ENCODE data around the gene ADIPOR2.

DNA sequence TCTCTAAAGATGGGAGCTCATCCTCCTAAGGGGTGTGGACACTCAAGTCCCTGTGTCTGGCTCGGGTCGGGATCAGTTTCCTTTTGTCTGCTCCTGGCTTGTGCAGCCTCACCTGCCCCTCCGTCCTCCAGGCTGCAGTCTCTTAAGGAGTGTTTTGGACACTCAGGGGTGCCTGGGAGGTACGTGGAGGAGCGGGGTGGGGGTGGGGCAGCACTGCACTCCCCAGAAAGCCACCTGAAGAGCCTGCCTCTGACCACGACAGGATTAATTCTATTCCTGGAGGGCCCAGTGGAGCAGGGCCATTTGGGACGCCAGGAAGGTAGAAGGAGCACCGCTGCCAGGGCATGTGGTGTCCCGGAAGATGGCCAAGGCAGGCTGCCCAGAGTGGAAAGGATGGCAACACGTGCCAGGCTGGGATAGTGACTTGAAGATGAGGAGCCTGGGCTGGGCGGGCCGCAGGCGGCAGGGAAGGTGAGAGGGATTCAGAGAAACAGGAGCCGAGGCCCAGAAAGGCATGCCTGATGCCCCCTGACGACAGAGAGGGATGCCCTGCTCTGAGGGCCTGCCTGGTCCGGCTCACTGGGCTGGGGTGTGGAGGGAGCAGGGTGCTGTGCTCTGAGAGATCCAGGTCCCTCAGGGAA, 114.7 kb downstream of the ADIPOR2 start:
- TF ChIP-seq YY1 (IDR thresholded peaks at IDR 0.05; ENCODE audit: low read depth): no peak
- no peak for TF ChIP-seq FOXM1 (IDR thresholded peaks at IDR 0.05; ENCODE audit: borderline replicate concordance, low read depth)
- no peak for TF ChIP-seq EP300 (IDR thresholded peaks at IDR 0.05; ENCODE audit: borderline replicate concordance)
- no peak for TF ChIP-seq EGR1 (IDR thresholded peaks at IDR 0.05)
- TF ChIP-seq CREB1 (IDR thresholded peaks at IDR 0.05; ENCODE audit: low read depth): no peak
- TF ChIP-seq NFIC (IDR thresholded peaks at IDR 0.05): no peak
- TF ChIP-seq, protein P1, sequence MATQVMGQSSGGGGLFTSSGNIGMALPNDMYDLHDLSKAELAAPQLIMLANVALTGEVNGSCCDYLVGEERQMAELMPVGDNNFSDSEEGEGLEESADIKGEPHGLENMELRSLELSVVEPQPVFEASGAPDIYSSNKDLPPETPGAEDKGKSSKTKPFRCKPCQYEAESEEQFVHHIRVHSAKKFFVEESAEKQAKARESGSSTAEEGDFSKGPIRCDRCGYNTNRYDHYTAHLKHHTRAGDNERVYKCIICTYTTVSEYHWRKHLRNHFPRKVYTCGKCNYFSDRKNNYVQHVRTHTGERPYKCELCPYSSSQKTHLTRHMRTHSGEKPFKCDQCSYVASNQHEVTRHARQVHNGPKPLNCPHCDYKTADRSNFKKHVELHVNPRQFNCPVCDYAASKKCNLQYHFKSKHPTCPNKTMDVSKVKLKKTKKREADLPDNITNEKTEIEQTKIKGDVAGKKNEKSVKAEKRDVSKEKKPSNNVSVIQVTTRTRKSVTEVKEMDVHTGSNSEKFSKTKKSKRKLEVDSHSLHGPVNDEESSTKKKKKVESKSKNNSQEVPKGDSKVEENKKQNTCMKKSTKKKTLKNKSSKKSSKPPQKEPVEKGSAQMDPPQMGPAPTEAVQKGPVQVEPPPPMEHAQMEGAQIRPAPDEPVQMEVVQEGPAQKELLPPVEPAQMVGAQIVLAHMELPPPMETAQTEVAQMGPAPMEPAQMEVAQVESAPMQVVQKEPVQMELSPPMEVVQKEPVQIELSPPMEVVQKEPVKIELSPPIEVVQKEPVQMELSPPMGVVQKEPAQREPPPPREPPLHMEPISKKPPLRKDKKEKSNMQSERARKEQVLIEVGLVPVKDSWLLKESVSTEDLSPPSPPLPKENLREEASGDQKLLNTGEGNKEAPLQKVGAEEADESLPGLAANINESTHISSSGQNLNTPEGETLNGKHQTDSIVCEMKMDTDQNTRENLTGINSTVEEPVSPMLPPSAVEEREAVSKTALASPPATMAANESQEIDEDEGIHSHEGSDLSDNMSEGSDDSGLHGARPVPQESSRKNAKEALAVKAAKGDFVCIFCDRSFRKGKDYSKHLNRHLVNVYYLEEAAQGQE (IDR thresholded peaks at IDR 0.05; ENCODE audit: low read depth): no peak
- TF ChIP-seq, protein P2, sequence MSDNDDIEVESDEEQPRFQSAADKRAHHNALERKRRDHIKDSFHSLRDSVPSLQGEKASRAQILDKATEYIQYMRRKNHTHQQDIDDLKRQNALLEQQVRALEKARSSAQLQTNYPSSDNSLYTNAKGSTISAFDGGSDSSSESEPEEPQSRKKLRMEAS (IDR thresholded peaks at IDR 0.05): no peak
